ENCODE measurements around the gene ZNRF3. TPM values are rescaled to one million over a fixed set of nuclear protein-coding genes. Genes with fewer than 3 reads are reported as not detected.
A peak's percentile ranks its signal among the peaks of the same experiment; 100 is the strongest.

Gene ZNRF3
- total RNA-seq, 1 donor from 2014 or later = 5.8 TPM

DNA sequence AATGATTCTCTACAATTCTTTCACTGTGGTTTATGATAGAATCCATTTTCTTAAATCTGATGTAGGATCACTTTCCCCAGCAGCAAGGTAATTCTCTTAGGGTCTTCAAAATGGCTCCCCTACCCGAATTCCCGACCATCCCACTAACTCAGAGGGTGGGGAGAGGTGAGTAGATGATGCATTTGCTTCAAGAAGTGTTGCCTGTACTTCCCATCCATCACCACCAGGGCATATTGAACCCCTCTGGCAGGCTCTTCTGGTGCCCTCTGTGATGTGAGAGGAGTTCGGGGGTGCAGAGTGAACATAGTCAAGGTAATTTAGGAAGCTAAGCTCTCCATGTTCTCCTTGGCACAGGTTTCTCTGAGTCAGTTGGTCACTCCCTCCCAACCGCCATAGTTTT, 52.3 kb downstream of the ZNRF3 start:
- FAIRE-seq (no peak), DNase-seq (ENCODE audit: low read depth) (no peak)
- H3K4me3 ChIP-seq (ENCODE audit: insufficient read depth, low read depth, low read length) = no peak overlapping the region
- H3K4me2 ChIP-seq (ENCODE audit: low read length) = no peak overlapping the region
- H3K9me3 ChIP-seq (ENCODE audit: insufficient read depth, low read depth, low read length) = no peaks in the 10 kb centered on the region
- H3K4me1 ChIP-seq (ENCODE audit: insufficient read depth, low read length) = no peaks in the 10 kb centered on the region
- H3K4me1 Mint-ChIP-seq (ENCODE audit: low read depth, unreplicated experiment) = peaks cover 6% of the 10 kb centered on the region
- H2AFZ ChIP-seq (ENCODE audit: low read depth, low read length) = no peak overlapping the region
- H3K36me3 ChIP-seq (ENCODE audit: insufficient read depth, low read length) = no peaks in the 10 kb centered on the region
- H3K9ac ChIP-seq (ENCODE audit: low read length) = no peak overlapping the region
- peaks cover 66% of the 10 kb centered on the region for H4K20me1 ChIP-seq (ENCODE audit: insufficient read depth, low read length)
- no peaks in the 10 kb centered on the region for H3K27me3 ChIP-seq (ENCODE audit: insufficient read depth, low read length)
- H3K9me3 Mint-ChIP-seq (ENCODE audit: unreplicated experiment) = peaks cover 2% of the 10 kb centered on the region
- no peak overlapping the region for H3K27ac Mint-ChIP-seq (ENCODE audit: unreplicated experiment)
- H3K27me3 Mint-ChIP-seq (ENCODE audit: low read depth, unreplicated experiment) = no peaks in the 10 kb centered on the region
- H3K79me2 ChIP-seq (ENCODE audit: insufficient read depth, low read length) = peaks cover 27% of the 10 kb centered on the region
- peaks cover 3% of the 10 kb centered on the region for H3K36me3 Mint-ChIP-seq (ENCODE audit: low read depth, unreplicated experiment)
- TF ChIP-seq EZH2 (IDR thresholded peaks at IDR 0.05; ENCODE audit: insufficient read depth, low read length) = no peak
- TF ChIP-seq, protein P1, sequence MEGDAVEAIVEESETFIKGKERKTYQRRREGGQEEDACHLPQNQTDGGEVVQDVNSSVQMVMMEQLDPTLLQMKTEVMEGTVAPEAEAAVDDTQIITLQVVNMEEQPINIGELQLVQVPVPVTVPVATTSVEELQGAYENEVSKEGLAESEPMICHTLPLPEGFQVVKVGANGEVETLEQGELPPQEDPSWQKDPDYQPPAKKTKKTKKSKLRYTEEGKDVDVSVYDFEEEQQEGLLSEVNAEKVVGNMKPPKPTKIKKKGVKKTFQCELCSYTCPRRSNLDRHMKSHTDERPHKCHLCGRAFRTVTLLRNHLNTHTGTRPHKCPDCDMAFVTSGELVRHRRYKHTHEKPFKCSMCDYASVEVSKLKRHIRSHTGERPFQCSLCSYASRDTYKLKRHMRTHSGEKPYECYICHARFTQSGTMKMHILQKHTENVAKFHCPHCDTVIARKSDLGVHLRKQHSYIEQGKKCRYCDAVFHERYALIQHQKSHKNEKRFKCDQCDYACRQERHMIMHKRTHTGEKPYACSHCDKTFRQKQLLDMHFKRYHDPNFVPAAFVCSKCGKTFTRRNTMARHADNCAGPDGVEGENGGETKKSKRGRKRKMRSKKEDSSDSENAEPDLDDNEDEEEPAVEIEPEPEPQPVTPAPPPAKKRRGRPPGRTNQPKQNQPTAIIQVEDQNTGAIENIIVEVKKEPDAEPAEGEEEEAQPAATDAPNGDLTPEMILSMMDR (IDR thresholded peaks at IDR 0.05; ENCODE audit: insufficient read depth, low read depth, low read length) = peak; percentile 25
- H3K4me3 Mint-ChIP-seq (ENCODE audit: unreplicated experiment) = no peak overlapping the region
- H3K27ac ChIP-seq (ENCODE audit: low read depth, low read length) = no peak overlapping the region

DNA sequence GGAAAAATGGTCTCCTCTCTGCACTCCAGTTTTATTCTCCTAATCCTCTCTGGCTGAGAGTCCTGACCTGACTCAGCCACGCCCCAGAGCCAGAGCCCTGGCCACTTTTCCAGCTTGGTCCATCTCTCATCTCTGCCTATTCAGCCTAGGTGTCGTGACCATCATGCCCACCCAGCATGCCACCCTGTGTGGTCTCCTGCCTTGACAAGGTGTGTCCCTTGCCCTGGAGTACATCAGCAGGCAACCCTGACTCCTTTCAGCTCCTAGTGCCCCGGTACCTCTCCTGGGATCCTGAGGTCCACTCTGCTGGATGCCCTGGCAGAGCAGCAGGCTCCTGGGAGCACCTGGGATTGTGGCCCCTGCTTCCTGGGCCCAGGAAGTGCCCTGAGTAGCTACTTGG, 52.8 kb downstream of the ZNRF3 start:
- FAIRE-seq = no peak
- no peak overlapping the region for H3K27ac Mint-ChIP-seq (ENCODE audit: unreplicated experiment)

More for the DNA sequence above, 52.8 kb downstream of the ZNRF3 start:
- no peak overlapping the region for H3K4me3 Mint-ChIP-seq (ENCODE audit: unreplicated experiment)
- peaks cover 26% of the 10 kb centered on the region for H3K79me2 ChIP-seq (ENCODE audit: insufficient read depth, low read length)
- no peak for DNase-seq (ENCODE audit: low read depth)
- no peaks in the 10 kb centered on the region for H3K9me3 ChIP-seq (ENCODE audit: insufficient read depth, low read depth, low read length)
- no peak overlapping the region for H2AFZ ChIP-seq (ENCODE audit: low read depth, low read length)
- H3K9ac ChIP-seq (ENCODE audit: low read length) = no peak overlapping the region
- H4K20me1 ChIP-seq (ENCODE audit: insufficient read depth, low read length) = peaks cover 64% of the 10 kb centered on the region
- no peaks in the 10 kb centered on the region for H3K27me3 ChIP-seq (ENCODE audit: insufficient read depth, low read length)
- TF ChIP-seq EZH2 (IDR thresholded peaks at IDR 0.05; ENCODE audit: insufficient read depth, low read length) = no peak
- TF ChIP-seq, protein P1 (IDR thresholded peaks at IDR 0.05; ENCODE audit: insufficient read depth, low read depth, low read length) = no peak
- peaks cover 4% of the 10 kb centered on the region for H3K4me1 Mint-ChIP-seq (ENCODE audit: low read depth, unreplicated experiment)
- H3K36me3 ChIP-seq (ENCODE audit: insufficient read depth, low read length) = no peaks in the 10 kb centered on the region
- no peak overlapping the region for H3K27ac ChIP-seq (ENCODE audit: low read depth, low read length)
- no peak overlapping the region for H3K4me2 ChIP-seq (ENCODE audit: low read length)
- H3K4me3 ChIP-seq (ENCODE audit: insufficient read depth, low read depth, low read length) = no peak overlapping the region
- no peaks in the 10 kb centered on the region for H3K27me3 Mint-ChIP-seq (ENCODE audit: low read depth, unreplicated experiment)
- H3K4me1 ChIP-seq (ENCODE audit: insufficient read depth, low read length) = no peaks in the 10 kb centered on the region
- H3K36me3 Mint-ChIP-seq (ENCODE audit: low read depth, unreplicated experiment) = peaks cover 3% of the 10 kb centered on the region
- peaks cover 2% of the 10 kb centered on the region for H3K9me3 Mint-ChIP-seq (ENCODE audit: unreplicated experiment)
